Panc1 (cell line): ENCODE data around the gene FAM117B. TPM values are rescaled to one million over a fixed set of nuclear protein-coding genes. Genes with fewer than 3 reads are reported as not detected.

Experiments used
- ATAC-seq: fragments of 200-7000 bp; cut with Tn5 transposase; 2 replicates; pipeline ENCODE4 v1.9.1; 2020; ENCODE audit warnings: mild to moderate bottlenecking, moderate library complexity
- BruUV-seq: library from RNA; stranded (reverse); fragments of 400-500 nt; replicated peaks from 2 replicates; lab custom pipeline; 2021; lab: Mats Ljungman, UMichigan
- CTCF ChIA-PET: fragments of 300-600 bp; sonication (Branson Sonifier 250); formaldehyde crosslinking; loops from one replicate; lab custom pipeline; 2022; ENCODE audit warnings: antibody characterized with exemption; lab: Charles Lee
- POLR2A ChIA-PET: fragments of 300-600 bp; sonication (Branson Sonifier 250); formaldehyde crosslinking; loops from one replicate; lab custom pipeline; 2022; ENCODE audit warnings: antibody characterized with exemption; lab: Charles Lee
- DNase-seq: peaks from one replicate; pipeline ENCODE4 v3.0.0-alpha.2; 2010; ENCODE audit warnings: low read depth, low spot score
- H3K27ac ChIP-seq: 2 replicates; pipeline ENCODE4 v1.5.1; 2011; ENCODE audit warnings: mild to moderate bottlenecking, low read length, inconsistent platforms
- H3K27me3 ChIP-seq: fragments of 200-500 bp; sonication (Bioruptor generic); 2 replicates; pipeline ENCODE4 v1.6.0; 2014; ENCODE audit warnings: low read length, inconsistent platforms; ENCODE audit not compliant: control insufficient read depth, insufficient read depth
- H3K36me3 ChIP-seq: fragments of 200-500 bp; sonication (Bioruptor generic); 2 replicates; pipeline ENCODE4 v1.5.1; 2014; ENCODE audit warnings: inconsistent platforms, mild to moderate bottlenecking, low read length, moderate library complexity; ENCODE audit not compliant: control insufficient read depth, insufficient read depth
- H3K4me1 ChIP-seq: 2 replicates; pipeline ENCODE4 v1.5.1; 2011; ENCODE audit warnings: inconsistent platforms, mild to moderate bottlenecking, low read length, moderate library complexity; ENCODE audit not compliant: control insufficient read depth, insufficient read depth
- H3K4me3 ChIP-seq, 2 experiments: 2 replicates each; pipeline ENCODE4 v1.5.1; 2011 to 2012; ENCODE audit warnings: low read depth in 2 of 2, low read length in 2 of 2, mild to moderate bottlenecking in 2 of 2, inconsistent platforms in 1 of 2, moderate library complexity in 1 of 2
- H3K9me3 ChIP-seq: fragments of 200-500 bp; sonication (Bioruptor generic); 2 replicates; pipeline ENCODE4 v1.5.1; 2014; ENCODE audit warnings: low read depth, mild to moderate bottlenecking, inconsistent platforms, low read length, moderate library complexity; ENCODE audit not compliant: control insufficient read depth, insufficient read depth
- CTCF ChIP-seq: fragments of 450-650 bp; IDR thresholded peaks from 2 replicates; pipeline ENCODE4 v1.5.1; 2017; ENCODE audit warnings: mild to moderate bottlenecking
- POLR2AphosphoS5 ChIP-seq: IDR thresholded peaks from 2 replicates; pipeline ENCODE4 v1.6.1; 2012; ENCODE audit warnings: mild to moderate bottlenecking, low read depth, low read length, moderate library complexity
- REST ChIP-seq, 2 experiments: IDR thresholded peaks; 2 replicates each; pipeline ENCODE4 v1.6.1; 2011 to 2012; ENCODE audit warnings: low read depth in 2 of 2, control low read depth in 1 of 2, low read length in 1 of 2, mild to moderate bottlenecking in 1 of 2, moderate library complexity in 1 of 2; ENCODE audit not compliant: insufficient read depth in 1 of 2
- SIN3A ChIP-seq: IDR thresholded peaks from 2 replicates; pipeline ENCODE4 v1.6.1; 2012; ENCODE audit warnings: low read depth, mild to moderate bottlenecking, low read length, moderate library complexity, borderline replicate concordance; ENCODE audit not compliant: insufficient read depth
- TCF7L2 ChIP-seq: IDR thresholded peaks from 2 replicates; pipeline ENCODE4 v1.6.1; 2011; ENCODE audit warnings: mild to moderate bottlenecking, low read depth, low read length, inconsistent platforms
- in situ Hi-C: cut with HindIII; loops from 2 replicates; pipeline ENCODE4 v1.10.0; 2016; ENCODE audit warnings: low sequenced_read_pairs, low pct_unique_long_range_greater_than_20kb
- intact Hi-C: fragments of 100-400 bp; cut with micrococcal nuclease; formaldehyde crosslinking; loops from one replicate; pipeline ENCODE4 v1.10.0; 2022; ENCODE audit not compliant: unreplicated experiment
- total RNA-seq: library from RNA; stranded (reverse); gene quantifications from one replicate; pipeline ENCODE4 v1.2.1, GENCODE V29; 2021; ENCODE audit not compliant: unreplicated experiment

FAM117B gene
- total RNA-seq, 1 experiment from 2014 or later = 7.8 TPM

- POLR2A ChIA-PET = interaction anchor here (0.6 kb wide), 1 partner anchor 17 kb away, joined by 3 read pairs; no protein-coding TSS in a partner anchor
- TF ChIP-seq CTCF (no peak), POLR2AphosphoS5 (no peak), SIN3A (no peak), TCF7L2 (no peak), REST (IDR thresholded peaks at IDR 0.05; ENCODE audit: insufficient read depth in 1 of 2, low read depth in 2 of 2, low read length in 1 of 2) (no peak)
- Histone ChIP-seq H3K36me3 (no peaks in the 10 kb centered on the region; the same call in 1 of the 2 replicates), H3K27ac (peak overlapping the region; percentile 26; the same call in 1 of the 2 replicates), H3K4me1 (peaks cover 37% of the 10 kb centered on the region), H3K4me3 (no peak overlapping the region), H3K9me3 (no peaks in the 10 kb centered on the region), H3K27me3 (no peaks in the 10 kb centered on the region)
- intact Hi-C loops = no loop called here
- ATAC-seq (no peak), DNase-seq (no peak)
- CTCF ChIA-PET = no interaction called here
- in situ Hi-C loops = no loop called here
- no TSS peak for BruUV-seq
Measured at GRCh38 chr2:202638721-202639120, 4.0 kb downstream of the FAM117B start.

- DNase-seq = no peak
- TF ChIP-seq TCF7L2 = no peak
- no peak for ATAC-seq
- H3K36me3 ChIP-seq = no peaks in the 10 kb centered on the region; the same call in 1 of the 2 replicates
- ChIA-PET CTCF (no interaction called here), POLR2A (interaction anchor here (0.6 kb wide), 2 partner anchors 16 to 56 kb away, joined by 3 to 4 read pairs; no protein-coding TSS in a partner anchor)
- in situ Hi-C loops (no loop called here), intact Hi-C loops (no loop called here)
- H3K4me3 ChIP-seq = no peak overlapping the region
- no TSS peak for BruUV-seq
- no peaks in the 10 kb centered on the region for H3K27me3 ChIP-seq
- H3K9me3 ChIP-seq = no peaks in the 10 kb centered on the region
- peaks cover 32% of the 10 kb centered on the region for H3K4me1 ChIP-seq
- H3K27ac ChIP-seq = no peak overlapping the region
Measured at GRCh38 chr2:202639231-202639630, 4.5 kb downstream of the FAM117B start.

- in situ Hi-C loops (no loop called here), intact Hi-C loops (no loop called here)
- H3K36me3 ChIP-seq = no peaks in the 10 kb centered on the region
- H3K27ac ChIP-seq = peak overlapping the region; percentile 67; the same call in 1 of the 2 replicates
- TF ChIP-seq TCF7L2 = no peak
- ATAC-seq = no peak
- POLR2A ChIA-PET = no interaction called here
- CTCF ChIA-PET = no interaction called here
- H3K4me3 ChIP-seq = no peak overlapping the region
- DNase-seq = no peak
- no peaks in the 10 kb centered on the region for H3K27me3 ChIP-seq
- H3K4me1 ChIP-seq = peaks cover 35% of the 10 kb centered on the region
- no peaks in the 10 kb centered on the region for H3K9me3 ChIP-seq
- no TSS peak for BruUV-seq
Measured at GRCh38 chr2:202642567-202642966, 7.8 kb downstream of the FAM117B start.
